ENCODE measurements around the gene ZNF746. TPM values are rescaled to one million over a fixed set of nuclear protein-coding genes. Genes with fewer than 3 reads are reported as not detected.
A peak's percentile ranks its signal among the peaks of the same experiment; 100 is the strongest.
"Not testable (repeated sequence)": the region's sequence is repeated elsewhere in the genome, so short reads cannot be mapped to it uniquely, and the experiment has no call there.

The ZNF746 gene
- total RNA-seq, 2 donors from 2014 or later = 28.1 to 29.2 TPM

GRCh38 chr7:149500201-149500600 lies 2.6 kb upstream of the ZNF746 start:
- Mint-ChIP-seq H3K27me3 (peaks cover 4% of the 10 kb centered on the region), H3K36me3 (ENCODE audit: low read depth) (peaks cover 6% of the 10 kb centered on the region), H3K4me1 (peaks cover 24% of the 10 kb centered on the region), H3K27ac (no peak overlapping the region), H3K4me3 (peak overlapping the region; percentile 5)
- DNase-seq (no peak), ATAC-seq (no peak)
- H3K9me3 ChIP-seq (ENCODE audit: control insufficient read depth, low read length, poor library complexity, severe bottlenecking) = no peaks in the 10 kb centered on the region

- Mint-ChIP-seq H3K4me1 (peaks cover 30% of the 10 kb centered on the region), H3K4me3 (no peak overlapping the region), H3K36me3 (ENCODE audit: low read depth) (peaks cover 7% of the 10 kb centered on the region), H3K27ac (peak overlapping the region; percentile 11), H3K27me3 (peaks cover 4% of the 10 kb centered on the region)
- DNase-seq = no peak
- H3K9me3 ChIP-seq (ENCODE audit: control insufficient read depth, low read length, poor library complexity, severe bottlenecking) = no peaks in the 10 kb centered on the region
- ATAC-seq = no peak
Observed at GRCh38 chr7:149498811-149499210, 1.2 kb upstream of the ZNF746 start.

- Mint-ChIP-seq H3K27me3 (no peaks in the 10 kb centered on the region), H3K36me3 (ENCODE audit: low read depth) (peaks cover 4% of the 10 kb centered on the region), H3K4me1 (peaks cover 28% of the 10 kb centered on the region), H3K4me3 (peak overlapping the region; percentile 96), H3K27ac (peak overlapping the region; percentile 82)
- ATAC-seq = peak; percentile 35
- DNase-seq = peak; percentile 32 to 42 (median 41)
- H3K9me3 ChIP-seq (ENCODE audit: control insufficient read depth, low read length, poor library complexity, severe bottlenecking) = no peaks in the 10 kb centered on the region
Observed at GRCh38 chr7:149496642-149497391, 792 bp downstream of the ZNF746 start.

- peak overlapping the region; percentile 96 for H3K4me3 Mint-ChIP-seq
- H3K9me3 ChIP-seq (ENCODE audit: control insufficient read depth, low read length, poor library complexity, severe bottlenecking) = no peaks in the 10 kb centered on the region
- DNase-seq = no peak
- H3K27ac Mint-ChIP-seq = peak overlapping the region; percentile 82
- peaks cover 4% of the 10 kb centered on the region for H3K36me3 Mint-ChIP-seq (ENCODE audit: low read depth)
- peaks cover 28% of the 10 kb centered on the region for H3K4me1 Mint-ChIP-seq
- no peaks in the 10 kb centered on the region for H3K27me3 Mint-ChIP-seq
- no peak for ATAC-seq
Observed at GRCh38 chr7:149495785-149496641, 1.6 kb downstream of the ZNF746 start.

GRCh38 chr7:149494738-149495368 lies 2.8 kb downstream of the ZNF746 start:
- H3K27me3 Mint-ChIP-seq = no peaks in the 10 kb centered on the region
- peak overlapping the region; percentile 61 for H3K27ac Mint-ChIP-seq
- H3K9me3 ChIP-seq (ENCODE audit: control insufficient read depth, low read length, poor library complexity, severe bottlenecking) = no peaks in the 10 kb centered on the region
- H3K4me1 Mint-ChIP-seq = peaks cover 22% of the 10 kb centered on the region
- H3K36me3 Mint-ChIP-seq (ENCODE audit: low read depth) = peaks cover 8% of the 10 kb centered on the region
- no peak overlapping the region for H3K4me3 Mint-ChIP-seq
- DNase-seq (no peak), ATAC-seq (no peak)

- DNase-seq; H3K4me3 Mint-ChIP-seq; ATAC-seq; H3K27me3 Mint-ChIP-seq; H3K9me3 ChIP-seq (ENCODE audit: control insufficient read depth, low read length, poor library complexity, severe bottlenecking): not testable (repeated sequence)
- H3K27ac Mint-ChIP-seq = peak overlapping the region; percentile 61
- H3K4me1 Mint-ChIP-seq = peaks cover 29% of the 10 kb centered on the region
- H3K36me3 Mint-ChIP-seq (ENCODE audit: low read depth) = peaks cover 14% of the 10 kb centered on the region
Observed at GRCh38 chr7:149493975-149494374, 3.6 kb downstream of the ZNF746 start.

GRCh38 chr7:149493366-149493765 lies 4.2 kb downstream of the ZNF746 start:
- H3K4me3 Mint-ChIP-seq = no peak overlapping the region
- no peaks in the 10 kb centered on the region for H3K27me3 Mint-ChIP-seq
- H3K27ac Mint-ChIP-seq = no peak overlapping the region
- ATAC-seq (no peak), DNase-seq (no peak)
- no peaks in the 10 kb centered on the region for H3K9me3 ChIP-seq (ENCODE audit: control insufficient read depth, low read length, poor library complexity, severe bottlenecking)
- peaks cover 31% of the 10 kb centered on the region for H3K4me1 Mint-ChIP-seq
- peaks cover 16% of the 10 kb centered on the region for H3K36me3 Mint-ChIP-seq (ENCODE audit: low read depth)

GRCh38 chr7:149490083-149490760 lies 7.4 kb downstream of the ZNF746 start:
- Mint-ChIP-seq H3K4me3 (no peak overlapping the region), H3K4me1 (peaks cover 26% of the 10 kb centered on the region), H3K27me3 (no peaks in the 10 kb centered on the region), H3K27ac (peak overlapping the region; percentile 45), H3K36me3 (ENCODE audit: low read depth) (peaks cover 25% of the 10 kb centered on the region)
- H3K9me3 ChIP-seq (ENCODE audit: control insufficient read depth, low read length, poor library complexity, severe bottlenecking) = no peaks in the 10 kb centered on the region
- no peak for DNase-seq
- no peak for ATAC-seq

GRCh38 chr7:149489391-149490024 lies 8.1 kb downstream of the ZNF746 start:
- Mint-ChIP-seq H3K4me3 (peak overlapping the region; percentile 31), H3K27me3 (no peaks in the 10 kb centered on the region), H3K27ac (peak overlapping the region; percentile 45), H3K4me1 (peaks cover 22% of the 10 kb centered on the region), H3K36me3 (ENCODE audit: low read depth) (peaks cover 27% of the 10 kb centered on the region)
- no peak for DNase-seq
- no peaks in the 10 kb centered on the region for H3K9me3 ChIP-seq (ENCODE audit: control insufficient read depth, low read length, poor library complexity, severe bottlenecking)
- peak; percentile 25 for ATAC-seq

GRCh38 chr7:149479568-149479967 lies 18.0 kb downstream of the ZNF746 start:
- H3K9me3 ChIP-seq (ENCODE audit: control insufficient read depth, low read length, poor library complexity, severe bottlenecking) = no peaks in the 10 kb centered on the region
- ATAC-seq = no peak
- no peak overlapping the region for H3K27ac Mint-ChIP-seq
- peaks cover 8% of the 10 kb centered on the region for H3K36me3 Mint-ChIP-seq (ENCODE audit: low read depth)
- peaks cover 4% of the 10 kb centered on the region for H3K4me1 Mint-ChIP-seq
- DNase-seq = no peak
- H3K27me3 Mint-ChIP-seq = no peaks in the 10 kb centered on the region
- no peak overlapping the region for H3K4me3 Mint-ChIP-seq

- H3K36me3 Mint-ChIP-seq (ENCODE audit: low read depth) = peaks cover 10% of the 10 kb centered on the region
- peaks cover 4% of the 10 kb centered on the region for H3K4me1 Mint-ChIP-seq
- H3K9me3 ChIP-seq (ENCODE audit: control insufficient read depth, low read length, poor library complexity, severe bottlenecking) = no peaks in the 10 kb centered on the region
- H3K4me3 Mint-ChIP-seq = no peak overlapping the region
- no peak overlapping the region for H3K27ac Mint-ChIP-seq
- no peaks in the 10 kb centered on the region for H3K27me3 Mint-ChIP-seq
- ATAC-seq (no peak), DNase-seq (no peak)
Observed at GRCh38 chr7:149478754-149479153, 18.9 kb downstream of the ZNF746 start.

All from T-helper 17 cell (primary cell).